HEK293 (cell line): ENCODE data around the gene KLHDC8B.

Experiments used
- CTCF ChIA-PET: fragments of 350-600 bp; formaldehyde crosslinking; extraction: SDS; loops from one replicate; lab custom pipeline; 2021; ENCODE audit warnings: antibody characterized with exemption; lab: Yijun Ruan, JAX
- POLR2A ChIA-PET: fragments of 300-600 bp; formaldehyde crosslinking; extraction: SDS; loops from one replicate; lab custom pipeline; 2020; ENCODE audit warnings: antibody characterized with exemption, inconsistent platforms; lab: Yijun Ruan, JAX
- H3K27ac ChIP-seq: fragments of 200-500 bp; sonication (Bioruptor generic); 2 replicates; pipeline ENCODE4 v1.5.1; 2014; ENCODE audit warnings: low read depth, low read length, control low read depth, inconsistent platforms; ENCODE audit errors: extremely low read depth
- H3K36me3 ChIP-seq, 2 experiments: fragments of 200-500 bp in 1 of 2; sonication (Bioruptor generic) in 1 of 2; 1 replicate in 1 of 2; 2 replicates in 1 of 2; pipeline ENCODE4 v1.5.1; 2014 to 2017; ENCODE audit warnings: inconsistent platforms in 2 of 2, low read length in 2 of 2; ENCODE audit not compliant: control insufficient read depth in 2 of 2, insufficient read depth in 1 of 2
- H3K4me1 ChIP-seq: fragments of 200-500 bp; sonication (Bioruptor generic); 2 replicates; pipeline ENCODE4 v1.5.1; 2014; ENCODE audit warnings: mild to moderate bottlenecking, low read length, inconsistent platforms; ENCODE audit not compliant: control insufficient read depth, insufficient read depth
- H3K4me3 ChIP-seq: 2 replicates; pipeline ENCODE4 v1.5.1; 2011; ENCODE audit warnings: low read depth, mild to moderate bottlenecking, control low read depth, low read length, moderate library complexity
- H3K9me3 ChIP-seq: fragments of 200-500 bp; sonication (Bioruptor generic); 2 replicates; pipeline ENCODE4 v1.5.1; 2014; ENCODE audit warnings: low read depth, low read length, inconsistent platforms; ENCODE audit not compliant: control insufficient read depth, insufficient read depth
- GLI2 ChIP-seq: fragments of 450-650 bp; formaldehyde crosslinking; IDR thresholded peaks from 2 replicates; pipeline ENCODE4; 2017; ENCODE audit warnings: missing biosample characterization, missing genetic modification characterization, low read depth, borderline replicate concordance
- INSM2 ChIP-seq: fragments of 450-650 bp; formaldehyde crosslinking; IDR thresholded peaks from 2 replicates; pipeline ENCODE4 v1.5.1; 2016; ENCODE audit warnings: missing biosample characterization, missing genetic modification characterization
- KLF9 ChIP-seq: fragments of 450-650 bp; formaldehyde crosslinking; IDR thresholded peaks from 2 replicates; pipeline ENCODE4 v1.5.1; 2016; ENCODE audit warnings: missing biosample characterization, missing genetic modification characterization, low read depth
- OSR2 ChIP-seq: fragments of 450-650 bp; formaldehyde crosslinking; IDR thresholded peaks from 2 replicates; pipeline ENCODE4 v1.5.1; 2016; ENCODE audit warnings: missing biosample characterization, missing genetic modification characterization
- TCF7L2 ChIP-seq: IDR thresholded peaks from 2 replicates; pipeline ENCODE4 v1.6.1; 2011; ENCODE audit warnings: low read depth, mild to moderate bottlenecking, inconsistent platforms, low read length, moderate library complexity, borderline replicate concordance
- TSHZ1 ChIP-seq: fragments of 450-650 bp; formaldehyde crosslinking; IDR thresholded peaks from 2 replicates; pipeline ENCODE4 v1.5.1; 2016; ENCODE audit warnings: missing biosample characterization, missing genetic modification characterization, borderline replicate concordance
- ZIC2 ChIP-seq: fragments of 450-650 bp; formaldehyde crosslinking; IDR thresholded peaks from 2 replicates; pipeline ENCODE4 v1.5.1; 2016; ENCODE audit warnings: missing biosample characterization, missing genetic modification characterization
- ZNF157 ChIP-seq: fragments of 450-650 bp; formaldehyde crosslinking; IDR thresholded peaks from 2 replicates; pipeline ENCODE4 v1.5.1; 2016; ENCODE audit warnings: missing biosample characterization, missing genetic modification characterization
- ZNF184 ChIP-seq: fragments of 450-650 bp; IDR thresholded peaks from 2 replicates; pipeline ENCODE4 v1.5.1; 2018; ENCODE audit warnings: missing biosample characterization, mild to moderate bottlenecking, missing genetic modification characterization
- ZNF23 ChIP-seq: fragments of 450-650 bp; formaldehyde crosslinking; IDR thresholded peaks from 2 replicates; pipeline ENCODE4 v1.5.1; 2016; ENCODE audit warnings: missing biosample characterization, missing genetic modification characterization, borderline replicate concordance
- ZNF266 ChIP-seq: fragments of 450-650 bp; formaldehyde crosslinking; IDR thresholded peaks from 2 replicates; pipeline ENCODE4 v1.5.1; 2016; ENCODE audit warnings: missing biosample characterization, missing genetic modification characterization, low read depth
- ZNF292 ChIP-seq: fragments of 450-650 bp; formaldehyde crosslinking; IDR thresholded peaks from 2 replicates; pipeline ENCODE4 v1.5.1; 2016; ENCODE audit warnings: low read depth, missing biosample characterization, missing genetic modification characterization, borderline replicate concordance
- ZNF391 ChIP-seq: fragments of 450-650 bp; formaldehyde crosslinking; IDR thresholded peaks from 2 replicates; pipeline ENCODE4 v1.5.1; 2016; ENCODE audit warnings: low read depth, missing biosample characterization, missing genetic modification characterization, borderline replicate concordance
- ZNF529 ChIP-seq: fragments of 450-650 bp; formaldehyde crosslinking; IDR thresholded peaks from 2 replicates; pipeline ENCODE4 v1.5.1; 2017; ENCODE audit warnings: missing genetic modification characterization, missing biosample characterization; ENCODE audit not compliant: insufficient replicate concordance
- ZNF548 ChIP-seq: fragments of 450-650 bp; formaldehyde crosslinking; IDR thresholded peaks from 2 replicates; pipeline ENCODE4 v1.5.1; 2016; ENCODE audit warnings: missing biosample characterization, missing genetic modification characterization
- ZNF677 ChIP-seq: fragments of 450-650 bp; IDR thresholded peaks from 2 replicates; pipeline ENCODE4 v1.5.0; 2018; ENCODE audit warnings: missing biosample characterization, mild to moderate bottlenecking, missing genetic modification characterization, moderate library complexity
- ZNF701 ChIP-seq: fragments of 450-650 bp; formaldehyde crosslinking; IDR thresholded peaks from 2 replicates; pipeline ENCODE4 v1.5.1; 2016; ENCODE audit warnings: missing biosample characterization, missing genetic modification characterization
- ZNF791 ChIP-seq: fragments of 450-650 bp; formaldehyde crosslinking; IDR thresholded peaks from 2 replicates; pipeline ENCODE4 v1.5.1; 2016; ENCODE audit warnings: missing biosample characterization, missing genetic modification characterization
- ZSCAN4 ChIP-seq: fragments of 450-650 bp; formaldehyde crosslinking; IDR thresholded peaks from 2 replicates; pipeline ENCODE4 v1.5.1; 2017; ENCODE audit warnings: missing biosample characterization, missing genetic modification characterization
- ZSCAN5A ChIP-seq: fragments of 450-650 bp; formaldehyde crosslinking; IDR thresholded peaks from 2 replicates; pipeline ENCODE4 v1.5.1; 2016; ENCODE audit warnings: missing biosample characterization, missing genetic modification characterization

KLHDC8B gene

GRCh38 chr3:49134471-49135265, 36.7 kb upstream of the KLHDC8B start:
- Histone ChIP-seq H3K36me3 (peaks cover 0 to 21% of the 10 kb centered on the region in 2 experiments; a peak in 1 of 3 replicates), H3K9me3 (no peaks in the 10 kb centered on the region), H3K4me3 (no peak overlapping the region), H3K27ac (no peak overlapping the region)
- ChIA-PET POLR2A (interaction anchor here (1.9 kb wide), 1 partner anchor 41 kb away, joined by 8 read pairs; the partner anchor contains the start of gene QRICH1), CTCF (interaction anchor here (0.5 to 0.7 kb wide), 4 partner anchors 32 to 1432 kb away, joined by 3 read pairs; no protein-coding TSS in a partner anchor)
- no peak for TF ChIP-seq TCF7L2
- no peak for TF ChIP-seq ZNF157
- no peak for TF ChIP-seq INSM2
- TF ChIP-seq ZSCAN5A (tag by site-specific recombination), result no peak
- no peak for TF ChIP-seq ZNF529 (tag by site-specific recombination)
- TF ChIP-seq KLF9 (tag by site-specific recombination), result no peak
- no peak for TF ChIP-seq ZNF701
- no peak for TF ChIP-seq ZNF23 (tag by site-specific recombination)
- TF ChIP-seq ZNF677, result no peak
- TF ChIP-seq ZIC2 (tag by site-specific recombination), result no peak
- TF ChIP-seq ZNF184 (tag by site-specific recombination), result no peak
- TF ChIP-seq ZNF391 (tag by site-specific recombination), result no peak
- no peak for TF ChIP-seq ZNF548 (tag by site-specific recombination)
- no peak for TF ChIP-seq ZNF292 (tag by site-specific recombination)
- TF ChIP-seq ZSCAN4 (tag by site-specific recombination), result no peak
- TF ChIP-seq TSHZ1 (tag by site-specific recombination), result no peak
- no peak for TF ChIP-seq GLI2 (tag by site-specific recombination)
- no peak for TF ChIP-seq ZNF266 (tag by site-specific recombination)
- no peak for TF ChIP-seq OSR2 (tag by site-specific recombination)
- TF ChIP-seq ZNF791 (tag by site-specific recombination), result no peak
- TF ChIP-seq, all 188 proteins: peak for 0
- H3K4me1 ChIP-seq, result no peaks in the 10 kb centered on the region; the same call in 1 of the 2 replicates
